Stimulated activated CD4-positive, alpha-beta T cell treated with anti-CD3 and anti-CD28 coated beads, Interleukin-2, amount 100 ng/mL, for 4 hours (primary cell): ENCODE data around the gene TMEM198.

ENCODE experiments used
- DNase-seq: peaks from one replicate; pipeline ENCODE4 v3.0.0-alpha.2; 2020; ENCODE audit warnings: low read depth

TMEM198 gene

GRCh38 chr2:219563271-219563928, 19.6 kb downstream of the TMEM198 start:
- no peak for DNase-seq

GRCh38 chr2:219565130-219566080, 21.6 kb downstream of the TMEM198 start:
- no peak for DNase-seq

GRCh38 chr2:219566640-219567039, 22.8 kb downstream of the TMEM198 start:
- DNase-seq = no peak

GRCh38 chr2:219567131-219567530, 23.3 kb downstream of the TMEM198 start:
- DNase-seq = no peak

- no peak for DNase-seq
Observed at GRCh38 chr2:219567791-219568361, 24.0 kb downstream of the TMEM198 start.

- no peak for DNase-seq
Observed at GRCh38 chr2:219569041-219569440, 25.2 kb downstream of the TMEM198 start.

- no peak for DNase-seq
Observed at GRCh38 chr2:219569635-219570034, 25.8 kb downstream of the TMEM198 start.

GRCh38 chr2:219570194-219570923, 26.5 kb downstream of the TMEM198 start:
- DNase-seq = no peak

- DNase-seq = no peak
Observed at GRCh38 chr2:219570924-219571310, 27.1 kb downstream of the TMEM198 start.

- DNase-seq = no peak
Observed at GRCh38 chr2:219571311-219572236, 27.7 kb downstream of the TMEM198 start, which contains the start of gene OBSL1. Gene OBSL1, minus strand, starts transcription at chr2:219571539. Its CDS starts 307 bp downstream, at chr2:219571232.

- DNase-seq = no peak
Observed at GRCh38 chr2:219572237-219573001, 28.6 kb downstream of the TMEM198 start, which contains the start of gene INHA. Gene INHA, plus strand, starts transcription at chr2:219572310. Its CDS starts 65 bp downstream, at chr2:219572375.

GRCh38 chr2:219573166-219573565, 29.3 kb downstream of the TMEM198 start:
- no peak for DNase-seq

- DNase-seq = no peak
Observed at GRCh38 chr2:219574484-219575311, 30.9 kb downstream of the TMEM198 start.

- DNase-seq = no peak
Observed at GRCh38 chr2:219575566-219576504, 32.0 kb downstream of the TMEM198 start.

GRCh38 chr2:219576505-219577388, 32.9 kb downstream of the TMEM198 start:
- DNase-seq = no peak

- no peak for DNase-seq
Observed at GRCh38 chr2:219578811-219579613, 35.2 kb downstream of the TMEM198 start.
